GM21360 (cell line): ENCODE results near the gene KLHL7.

Experiments used
- ATAC-seq: cut with Tn5 transposase; IDR thresholded peaks from one replicate; pipeline ENCODE4 v1.9.1; 2021; ENCODE audit warnings: mild to moderate bottlenecking, moderate library complexity; ENCODE audit not compliant: unreplicated experiment

The KLHL7 gene, protein sequence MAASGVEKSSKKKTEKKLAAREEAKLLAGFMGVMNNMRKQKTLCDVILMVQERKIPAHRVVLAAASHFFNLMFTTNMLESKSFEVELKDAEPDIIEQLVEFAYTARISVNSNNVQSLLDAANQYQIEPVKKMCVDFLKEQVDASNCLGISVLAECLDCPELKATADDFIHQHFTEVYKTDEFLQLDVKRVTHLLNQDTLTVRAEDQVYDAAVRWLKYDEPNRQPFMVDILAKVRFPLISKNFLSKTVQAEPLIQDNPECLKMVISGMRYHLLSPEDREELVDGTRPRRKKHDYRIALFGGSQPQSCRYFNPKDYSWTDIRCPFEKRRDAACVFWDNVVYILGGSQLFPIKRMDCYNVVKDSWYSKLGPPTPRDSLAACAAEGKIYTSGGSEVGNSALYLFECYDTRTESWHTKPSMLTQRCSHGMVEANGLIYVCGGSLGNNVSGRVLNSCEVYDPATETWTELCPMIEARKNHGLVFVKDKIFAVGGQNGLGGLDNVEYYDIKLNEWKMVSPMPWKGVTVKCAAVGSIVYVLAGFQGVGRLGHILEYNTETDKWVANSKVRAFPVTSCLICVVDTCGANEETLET

DNA sequence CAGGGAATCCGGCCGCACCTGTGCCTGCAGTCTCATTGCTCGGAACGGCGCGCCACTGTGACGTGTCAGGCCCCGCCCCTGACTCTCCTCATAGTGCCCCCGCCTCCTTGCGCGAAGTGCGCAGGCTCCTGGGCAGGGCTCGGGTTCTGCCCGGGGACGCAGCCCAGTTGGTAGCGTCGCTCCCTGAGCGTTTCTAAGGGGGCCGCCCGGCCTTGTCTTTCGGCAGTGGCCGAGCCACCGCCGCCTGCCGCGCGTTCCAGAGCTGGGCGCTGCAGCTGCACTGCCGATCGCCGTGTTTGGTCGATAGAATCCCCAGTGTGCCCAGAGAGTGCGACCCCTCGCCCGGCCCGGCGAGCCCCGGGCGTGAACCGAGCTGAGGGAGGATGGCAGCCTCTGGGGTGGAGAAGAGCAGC lies at the start of gene KLHL7:
Gene KLHL7 (plus strand): TSS at position 142 of the 413 bp plus-strand sequence. CDS start 242 bp downstream, at position 384.
- peak; percentile 95 for ATAC-seq

DNA sequence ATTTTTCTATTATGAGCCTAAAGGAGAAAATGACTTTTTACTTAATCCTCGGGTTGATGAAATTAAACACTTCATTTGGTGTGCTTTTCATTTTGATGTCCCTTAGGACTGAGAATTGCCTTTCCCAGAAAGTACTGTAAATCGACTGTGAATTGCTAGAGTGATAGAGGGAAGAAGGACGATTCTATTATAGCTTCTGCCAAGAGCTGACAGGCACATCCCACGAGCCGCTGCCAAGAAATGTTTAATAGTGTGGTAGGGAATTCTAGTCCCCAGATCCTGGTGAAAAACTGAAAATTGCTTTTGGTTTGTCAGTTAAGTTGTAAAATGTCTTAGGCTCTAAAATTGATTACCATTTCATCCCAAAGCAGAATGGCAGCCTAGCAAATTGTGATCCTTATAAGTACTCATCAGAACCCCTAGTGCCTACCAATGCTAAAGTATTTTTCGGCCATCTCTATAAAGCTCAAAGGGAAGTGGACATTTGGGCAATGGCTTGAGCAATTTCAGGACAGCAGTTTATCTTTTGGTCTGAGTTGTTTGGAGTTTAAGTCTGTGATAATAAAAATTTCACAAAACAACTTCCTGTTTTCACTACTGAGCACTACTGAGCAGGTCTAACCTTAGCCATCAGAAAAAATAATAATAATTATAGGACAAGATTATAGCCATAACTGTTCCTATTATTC lies 47.0 kb upstream of the KLHL7 start:
- no peak for ATAC-seq

DNA sequence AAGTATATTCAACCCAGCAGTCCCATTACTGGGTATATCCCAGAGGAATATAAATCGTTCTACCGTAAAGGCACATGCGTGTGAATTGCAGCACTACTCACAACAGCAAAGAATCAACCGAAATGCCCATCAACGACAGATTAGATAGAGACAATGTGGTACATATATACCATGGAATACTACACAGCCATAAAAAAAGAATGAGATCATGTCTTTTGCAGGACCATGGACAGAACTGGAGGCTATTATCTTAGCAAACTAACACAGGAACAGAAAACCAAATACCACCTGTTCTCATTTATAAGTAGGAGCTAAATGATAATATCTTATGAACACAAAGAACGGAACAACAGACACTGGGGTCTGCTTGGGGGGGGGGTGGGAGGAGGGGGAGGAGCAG lies 44.3 kb upstream of the KLHL7 start:
- no peak for ATAC-seq

DNA sequence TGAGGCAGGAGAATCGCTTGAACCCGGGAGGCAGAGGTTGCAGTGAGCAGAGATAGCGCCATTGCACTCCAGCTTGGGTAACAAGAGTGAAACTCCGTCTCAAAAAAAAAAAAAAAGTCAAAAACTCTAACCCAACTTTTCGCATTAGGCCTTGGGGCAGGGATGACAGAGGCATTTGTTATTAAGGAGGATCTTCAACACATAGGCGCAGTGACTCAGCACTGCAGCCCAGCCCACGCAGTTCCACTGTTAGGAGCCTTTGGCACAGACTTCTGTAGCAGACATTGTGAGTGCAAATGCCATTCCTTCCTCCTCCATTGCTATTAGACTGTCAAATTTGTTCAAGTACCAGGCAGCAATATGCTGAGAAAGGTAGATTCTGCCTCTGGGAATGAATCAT lies 43.1 kb upstream of the KLHL7 start:
- no peak for ATAC-seq

DNA sequence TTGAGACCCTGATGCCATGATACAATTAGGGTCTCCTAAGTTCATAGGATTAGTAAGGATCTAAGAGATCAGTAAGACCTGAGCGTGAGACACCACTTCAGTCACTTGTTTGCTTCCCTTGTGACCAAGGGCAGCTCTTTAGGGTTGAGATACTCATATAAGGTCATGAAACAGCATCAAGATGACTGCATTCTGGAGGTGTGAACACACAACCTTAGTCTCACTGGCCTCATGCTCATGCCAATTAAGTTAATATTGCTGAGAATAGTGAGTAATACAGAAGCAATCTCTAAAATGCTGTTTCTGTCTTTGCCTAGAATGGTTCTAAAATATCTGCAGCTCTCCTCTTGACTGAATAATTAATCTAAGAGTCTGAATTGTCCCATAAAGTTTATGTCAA lies 39.6 kb upstream of the KLHL7 start:
- no peak for ATAC-seq

DNA sequence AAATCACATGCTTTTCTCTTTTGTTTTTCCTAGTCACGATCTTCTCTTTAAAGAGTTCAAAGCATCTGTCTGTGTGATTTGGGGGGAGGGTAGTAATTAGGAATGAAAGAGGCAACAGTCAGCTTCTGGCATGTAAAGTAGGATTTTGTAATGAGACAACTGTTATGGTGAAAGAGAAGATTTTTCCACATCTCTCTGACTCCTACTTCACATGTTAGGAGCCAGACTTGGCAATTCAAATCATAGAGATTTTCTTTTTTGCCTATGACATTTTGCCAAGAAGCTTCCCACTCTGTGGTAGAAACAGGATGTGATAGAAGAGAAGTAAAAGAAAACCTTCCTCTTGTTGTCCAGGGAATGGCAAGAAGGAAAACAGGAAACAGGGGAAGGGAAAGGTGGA lies 38.3 kb upstream of the KLHL7 start:
- ATAC-seq: no peak

DNA sequence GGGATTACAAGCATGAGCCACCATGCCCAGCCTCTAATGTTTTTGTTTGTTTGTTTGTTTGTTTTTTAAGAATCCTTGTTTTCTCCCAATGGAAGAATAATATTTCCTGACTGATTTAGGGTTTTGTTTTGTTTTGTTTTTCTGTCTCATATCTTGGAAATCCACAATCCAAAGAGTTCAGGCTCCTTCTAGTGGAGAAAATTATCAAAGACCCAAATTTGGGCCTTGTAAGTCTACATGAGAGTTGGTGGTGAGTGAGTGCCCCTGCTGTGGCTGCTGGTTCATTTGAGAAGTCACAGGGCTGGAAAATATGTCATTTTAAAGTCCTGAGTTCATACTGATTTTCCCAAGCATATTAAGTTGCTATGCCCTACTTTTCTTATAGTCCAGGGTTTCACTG lies 33.5 kb upstream of the KLHL7 start:
- ATAC-seq: no peak

DNA sequence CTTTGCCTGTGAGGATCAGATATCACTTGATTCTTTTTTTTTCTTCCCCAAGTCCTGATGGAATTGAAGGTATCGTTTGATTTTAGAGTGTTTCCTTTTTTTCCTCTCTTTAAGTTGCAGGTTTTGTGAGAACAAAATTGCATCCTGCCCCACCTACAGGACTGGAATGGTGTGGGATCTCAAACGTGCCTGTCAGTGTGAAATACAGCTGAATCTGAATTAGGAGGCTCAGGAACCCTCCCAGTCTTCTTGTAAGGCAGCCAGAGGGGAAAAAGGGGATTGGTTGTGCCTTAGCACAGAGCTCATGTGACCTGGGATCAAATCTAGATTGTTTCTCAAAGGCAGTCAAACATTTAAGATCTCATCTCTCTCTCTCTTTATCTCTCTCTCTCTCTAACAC lies 32.7 kb upstream of the KLHL7 start:
- ATAC-seq: no peak

DNA sequence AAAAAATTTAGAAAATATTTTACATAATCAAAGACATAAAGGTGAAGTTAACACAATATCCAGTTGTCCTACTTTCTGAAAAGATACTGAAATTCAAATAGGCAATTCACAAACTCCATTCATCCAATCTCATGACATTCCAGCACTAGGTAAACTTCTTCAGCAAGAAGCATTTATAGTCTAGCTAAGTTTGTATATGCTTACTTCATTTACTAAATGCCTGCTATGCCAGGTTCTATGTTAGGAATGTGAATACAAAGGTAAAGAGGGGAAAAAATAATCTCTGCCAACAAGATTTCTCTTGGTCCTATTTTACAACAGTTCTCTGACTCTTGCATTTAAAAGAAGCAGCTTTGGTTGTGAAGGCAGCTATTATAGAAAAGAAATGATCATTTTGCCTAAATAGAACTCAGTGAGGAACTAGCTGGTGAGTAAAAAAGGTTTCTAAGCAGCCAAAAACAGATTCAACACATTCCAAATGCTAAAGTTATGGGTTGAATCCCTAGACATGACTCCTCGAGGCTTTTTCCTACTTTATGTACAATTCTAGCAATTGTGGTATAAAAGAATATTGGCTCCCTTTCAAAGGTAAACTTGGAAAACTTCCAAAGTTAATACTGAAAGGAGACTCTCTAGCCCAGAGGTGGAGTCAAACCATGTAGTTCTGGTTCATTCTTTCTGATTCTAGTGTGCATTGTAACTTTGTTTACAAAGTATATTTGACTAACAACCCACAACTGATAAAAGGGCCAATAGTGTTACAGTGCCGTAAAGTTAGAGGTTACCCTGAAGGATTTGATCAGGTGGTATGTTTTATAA lies 30.9 kb upstream of the KLHL7 start:
- no peak for ATAC-seq

DNA sequence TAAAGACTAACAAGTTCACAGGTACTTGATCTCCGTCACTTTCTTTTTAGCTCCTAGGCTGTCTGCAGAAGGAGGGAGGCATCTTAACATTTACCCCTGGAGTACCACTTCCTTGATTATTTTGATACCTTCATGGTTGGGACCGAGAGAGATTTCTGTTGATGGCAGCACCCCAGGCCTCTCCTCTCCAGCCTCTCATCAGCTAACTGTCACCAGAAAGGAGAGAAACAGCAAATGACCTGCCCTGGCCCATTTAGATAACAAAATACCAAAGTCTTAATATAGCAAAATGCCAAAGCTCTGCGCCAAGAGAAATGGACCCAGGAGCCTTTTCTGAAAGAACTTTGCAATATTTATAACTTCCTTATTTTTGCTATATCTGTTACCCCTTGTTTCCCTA lies 30.0 kb upstream of the KLHL7 start:
- no peak for ATAC-seq

DNA sequence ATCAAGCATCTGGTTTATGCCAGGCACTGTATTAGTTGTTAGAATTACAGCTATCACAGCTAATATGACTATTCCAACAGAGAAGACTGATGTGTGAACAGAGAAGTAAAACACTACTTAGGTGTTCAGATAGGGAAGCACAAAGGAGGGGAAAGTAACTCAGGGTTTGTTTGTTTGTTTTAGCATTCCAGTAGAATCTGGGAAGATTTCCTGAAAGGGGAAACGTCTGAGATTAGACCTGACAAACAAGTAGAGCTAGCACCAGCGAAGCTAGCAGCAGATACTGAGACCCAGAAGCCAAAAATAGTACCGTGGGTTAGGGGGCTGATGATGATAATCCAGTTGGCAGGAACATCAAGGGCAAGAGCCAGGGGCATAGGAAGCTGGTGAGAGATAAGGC lies 28.8 kb upstream of the KLHL7 start:
- ATAC-seq: no peak

DNA sequence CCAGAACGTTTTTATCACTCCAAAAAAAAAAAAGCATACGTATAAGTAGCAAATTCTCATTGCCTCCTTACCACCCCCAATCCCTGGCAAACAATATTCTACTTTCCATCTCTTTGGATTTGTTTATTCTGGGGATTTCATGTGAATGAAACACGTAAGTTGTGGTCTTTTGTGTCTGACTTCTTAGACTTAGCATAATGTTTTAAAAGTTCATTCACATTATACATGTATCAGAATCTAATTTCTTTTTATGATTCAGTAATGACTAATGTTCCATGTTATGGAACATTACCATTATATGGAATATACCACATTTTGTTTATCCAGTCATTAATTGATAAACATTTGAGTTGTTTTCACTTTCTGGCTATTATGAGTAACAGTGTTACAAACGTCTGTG lies 12.5 kb upstream of the KLHL7 start:
- ATAC-seq: no peak

DNA sequence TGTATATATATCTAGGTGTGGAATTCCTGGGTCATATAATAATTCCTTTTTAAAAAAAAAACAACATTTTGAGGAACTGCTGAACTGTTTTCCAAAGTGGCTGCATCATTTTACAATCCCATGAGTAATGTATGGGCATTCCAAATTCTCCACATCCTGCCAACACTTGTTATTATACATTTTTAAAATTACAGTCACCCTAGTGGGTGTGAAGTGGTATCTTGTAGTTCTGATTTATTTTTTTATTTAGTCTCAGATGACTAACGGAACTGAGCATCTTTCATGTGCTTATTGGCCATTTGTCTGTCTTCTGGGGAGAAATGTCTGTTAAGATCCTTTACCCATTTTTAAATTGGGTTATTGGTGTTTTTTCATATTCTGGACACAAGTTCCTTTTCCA lies 12.0 kb upstream of the KLHL7 start:
- ATAC-seq: no peak

DNA sequence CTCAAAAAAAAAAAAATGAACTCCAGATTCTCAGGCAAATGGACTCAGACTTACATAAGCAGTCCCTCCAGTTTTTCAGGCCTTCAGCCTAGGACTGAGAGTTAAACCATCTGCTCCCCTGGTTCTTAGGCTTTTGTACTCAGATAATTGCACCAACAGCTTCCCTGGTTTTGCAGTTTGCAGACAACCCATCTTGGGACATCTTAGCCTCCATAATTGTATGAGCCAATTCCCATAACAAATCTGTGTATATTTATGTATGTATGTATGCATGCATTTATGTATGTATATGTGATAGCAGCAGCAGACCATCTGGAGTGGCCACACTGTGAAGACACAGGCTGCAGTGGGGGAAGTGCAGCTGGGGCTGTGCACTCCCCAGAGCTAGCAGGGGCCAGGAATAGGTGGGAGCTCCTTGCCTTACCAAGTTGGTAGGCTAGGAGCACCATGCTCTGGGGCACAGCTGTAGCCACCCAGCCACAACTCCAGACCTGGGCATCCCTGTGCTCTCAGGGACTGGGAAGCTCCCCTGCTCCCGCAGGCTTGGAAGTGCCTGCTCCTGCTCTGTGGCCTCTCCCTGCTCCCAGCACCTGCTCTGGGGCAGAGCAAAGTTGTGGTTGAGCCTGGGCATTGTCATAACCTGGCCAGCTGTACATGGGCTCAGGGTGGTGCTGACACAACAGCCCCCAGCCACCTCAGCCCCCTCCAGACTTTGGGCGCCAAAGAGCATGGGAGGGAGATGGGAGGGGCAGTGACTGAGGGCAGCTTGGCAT lies 8.9 kb upstream of the KLHL7 start:
- ATAC-seq: no peak

DNA sequence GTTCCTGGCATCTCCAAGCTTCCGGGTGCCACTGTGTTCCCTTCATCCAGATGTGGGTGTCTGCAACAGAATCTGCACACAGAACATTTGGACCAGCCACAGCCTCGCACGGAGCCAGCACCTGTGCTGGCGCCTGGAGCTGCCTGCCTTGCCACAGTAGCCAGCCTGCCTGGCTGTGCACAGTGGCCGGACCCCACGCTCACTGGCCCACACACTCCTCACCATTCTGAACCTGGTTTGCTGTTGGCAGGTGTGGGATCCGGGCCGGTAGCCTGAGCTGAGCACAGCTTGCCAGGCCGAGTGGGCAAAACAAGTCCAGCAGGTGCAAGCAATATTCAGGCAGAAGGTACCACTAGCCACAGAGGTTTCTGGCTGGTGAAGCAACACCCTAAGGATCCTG lies 7.6 kb upstream of the KLHL7 start:
- no peak for ATAC-seq

DNA sequence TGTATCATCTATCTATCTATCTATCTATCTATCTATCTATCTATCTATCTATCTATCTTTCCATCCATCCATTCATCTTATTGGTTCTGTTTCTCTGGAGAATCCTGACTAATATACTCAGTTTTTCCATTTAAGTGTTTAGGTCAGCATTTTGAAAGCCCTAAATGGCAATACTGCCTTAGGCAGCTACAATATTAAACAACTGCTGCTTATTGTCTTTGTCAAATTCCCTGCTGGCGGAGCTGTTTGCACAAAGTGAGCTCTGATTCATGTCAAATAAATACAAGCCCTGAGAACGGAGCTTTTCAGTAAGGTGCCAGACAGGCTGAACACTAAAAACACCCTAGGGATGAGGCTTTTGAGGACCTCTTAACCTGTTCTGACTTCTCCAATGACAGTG lies 7.1 kb upstream of the KLHL7 start:
- no peak for ATAC-seq

DNA sequence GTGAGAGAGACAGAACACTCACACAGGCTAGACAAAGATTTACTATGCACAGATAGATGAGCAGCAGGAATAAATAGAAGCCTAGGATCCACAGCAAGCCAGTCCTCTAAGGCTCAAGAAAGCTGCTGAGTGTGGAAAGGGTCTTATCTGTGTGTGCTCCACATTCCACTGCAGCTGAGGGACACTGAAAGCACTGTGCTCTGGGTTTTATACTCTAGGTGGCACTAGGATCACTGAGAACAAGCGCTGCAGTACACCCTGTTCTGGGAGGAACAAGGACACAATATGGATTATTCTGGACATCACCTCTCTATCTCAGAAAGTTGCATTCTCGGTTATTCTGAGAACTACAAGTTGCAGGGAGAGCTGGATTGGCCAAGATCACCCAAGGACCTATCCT lies 4.9 kb upstream of the KLHL7 start:
- ATAC-seq: no peak

DNA sequence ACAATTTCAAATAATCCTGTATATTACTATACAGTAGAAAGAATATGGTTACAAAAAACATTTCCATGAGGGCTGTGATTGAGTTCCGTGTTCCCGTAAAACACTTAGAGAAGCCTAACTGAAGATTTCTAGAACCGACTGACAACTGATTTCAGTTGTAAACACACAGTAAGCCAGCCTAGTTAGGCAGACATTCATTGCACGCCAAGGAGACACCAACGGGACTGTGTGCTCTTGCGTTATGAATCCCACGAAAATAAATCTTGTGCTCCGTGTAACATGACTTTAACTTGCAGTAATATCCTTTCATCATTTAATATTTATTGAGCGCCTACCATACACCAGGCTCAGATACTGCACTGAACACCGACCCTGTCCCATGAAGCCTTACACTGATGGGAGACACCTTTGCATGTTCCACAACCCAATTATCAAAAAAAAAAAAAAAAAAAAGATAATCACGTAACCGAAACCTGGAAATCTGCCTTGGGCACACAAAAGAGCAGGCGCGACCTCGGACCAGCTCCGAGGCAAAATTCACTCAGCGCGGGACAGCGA lies 420 bp upstream of the KLHL7 start:
- peak; percentile 3 for ATAC-seq

DNA sequence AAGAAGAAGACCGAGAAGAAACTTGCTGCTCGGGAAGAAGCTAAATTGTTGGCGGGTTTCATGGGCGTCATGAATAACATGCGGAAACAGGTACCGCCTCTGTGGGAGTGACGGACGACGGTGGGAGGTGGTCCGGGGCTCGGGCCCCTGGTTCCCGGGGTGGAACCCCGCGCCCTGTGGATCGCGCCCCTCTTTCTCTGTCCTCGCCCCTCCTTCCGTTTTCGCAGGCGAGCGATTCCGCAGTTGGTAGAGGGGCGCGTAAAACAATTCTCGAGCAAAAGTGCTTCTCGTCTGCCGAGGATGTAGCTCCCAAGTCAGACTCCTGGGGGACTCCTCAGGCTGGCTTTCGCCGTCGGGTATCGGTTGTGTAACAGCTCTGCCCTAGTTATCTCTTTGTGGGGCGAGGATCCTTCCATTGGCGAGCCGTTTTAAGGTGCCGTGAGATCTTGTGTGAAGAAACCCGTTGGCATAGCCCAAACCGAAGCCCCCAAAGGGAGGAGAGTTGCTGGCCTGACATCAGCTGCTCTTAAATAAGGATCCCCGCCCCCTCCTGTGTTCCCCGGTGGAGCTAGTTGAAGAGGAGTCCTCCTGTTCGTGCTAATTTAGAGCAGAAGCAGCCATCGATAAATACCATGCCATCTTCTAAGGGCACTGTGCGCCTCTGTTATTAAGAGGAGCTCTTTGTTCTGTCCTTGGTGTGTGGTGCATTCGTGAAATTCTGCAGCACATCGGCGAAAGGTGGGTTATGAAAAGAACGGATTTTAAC lies 655 bp downstream of the KLHL7 start:
- peak; percentile 36 for ATAC-seq
